Measurements from ENCODE around the gene NTM. TPM values are rescaled to one million over a fixed set of nuclear protein-coding genes. Genes with fewer than 3 reads are reported as not detected.

The NTM gene
- total and polyA plus RNA-seq, 7 donors: 0.07 to 1.1 (median 0.22) TPM; not detected in 2

DNA sequence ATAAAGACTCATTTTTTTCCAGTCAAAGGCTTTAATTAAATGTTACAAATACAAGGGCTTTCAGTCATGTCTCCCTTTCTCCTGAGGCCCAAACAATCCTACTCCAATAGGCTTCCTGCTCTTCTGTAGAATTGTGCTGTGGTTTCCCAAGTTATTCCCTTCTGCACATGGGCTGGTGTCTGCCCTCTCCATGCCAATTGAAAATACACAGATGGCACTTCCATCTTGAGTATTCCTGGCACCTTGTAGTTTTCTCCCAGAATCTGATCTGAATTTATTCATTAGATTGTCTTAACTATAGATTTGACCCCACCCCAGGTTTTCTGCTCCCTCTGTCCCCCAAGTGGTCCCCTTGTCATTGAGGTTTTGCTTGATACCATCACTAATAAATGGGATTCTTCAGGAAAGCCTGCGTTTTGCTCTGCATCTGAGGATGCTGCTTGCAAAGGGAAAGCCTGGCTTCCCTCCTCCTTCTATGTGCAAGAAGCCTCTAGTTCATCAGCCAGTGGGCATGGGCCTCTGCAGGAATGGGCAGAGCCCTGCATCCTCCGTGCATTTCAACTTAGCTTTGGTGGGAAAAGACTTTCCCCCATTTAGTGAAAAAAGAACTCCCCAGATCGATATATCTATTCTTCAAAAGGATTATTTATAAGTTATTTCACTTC is 926.7 kb downstream of the NTM start:
- H3K36me3 ChIP-seq (ENCODE audit: insufficient read depth in 1 of 2, low read depth in 1 of 2): no peaks in the 10 kb centered on the region
- no peak overlapping the region for H3K4me3 ChIP-seq
- no peak for DNase-seq
- WGBS, 3 donors: 82 to 88% (median 82%) methylated on average over 3 of the region's 3 CpGs
- H3K27ac ChIP-seq: no peak overlapping the region
- TF ChIP-seq, protein P1, sequence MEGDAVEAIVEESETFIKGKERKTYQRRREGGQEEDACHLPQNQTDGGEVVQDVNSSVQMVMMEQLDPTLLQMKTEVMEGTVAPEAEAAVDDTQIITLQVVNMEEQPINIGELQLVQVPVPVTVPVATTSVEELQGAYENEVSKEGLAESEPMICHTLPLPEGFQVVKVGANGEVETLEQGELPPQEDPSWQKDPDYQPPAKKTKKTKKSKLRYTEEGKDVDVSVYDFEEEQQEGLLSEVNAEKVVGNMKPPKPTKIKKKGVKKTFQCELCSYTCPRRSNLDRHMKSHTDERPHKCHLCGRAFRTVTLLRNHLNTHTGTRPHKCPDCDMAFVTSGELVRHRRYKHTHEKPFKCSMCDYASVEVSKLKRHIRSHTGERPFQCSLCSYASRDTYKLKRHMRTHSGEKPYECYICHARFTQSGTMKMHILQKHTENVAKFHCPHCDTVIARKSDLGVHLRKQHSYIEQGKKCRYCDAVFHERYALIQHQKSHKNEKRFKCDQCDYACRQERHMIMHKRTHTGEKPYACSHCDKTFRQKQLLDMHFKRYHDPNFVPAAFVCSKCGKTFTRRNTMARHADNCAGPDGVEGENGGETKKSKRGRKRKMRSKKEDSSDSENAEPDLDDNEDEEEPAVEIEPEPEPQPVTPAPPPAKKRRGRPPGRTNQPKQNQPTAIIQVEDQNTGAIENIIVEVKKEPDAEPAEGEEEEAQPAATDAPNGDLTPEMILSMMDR (IDR thresholded peaks at IDR 0.05): no peak
- no peaks in the 10 kb centered on the region for H3K27me3 ChIP-seq (ENCODE audit: insufficient read depth in 3 of 3, low read length in 2 of 3)
- intact Hi-C loops (cut with DNase I): no loop called here
- no peaks in the 10 kb centered on the region for H3K4me1 ChIP-seq
- no peaks in the 10 kb centered on the region for H3K9me3 ChIP-seq
- no peak for ATAC-seq

GRCh38 chr11:132298357-132298756 is 927.9 kb downstream of the NTM start:
- Histone ChIP-seq H3K9me3 (no peaks in the 10 kb centered on the region), H3K27me3 (ENCODE audit: insufficient read depth in 3 of 3, low read length in 2 of 3) (no peaks in the 10 kb centered on the region), H3K27ac (no peak overlapping the region), H3K36me3 (ENCODE audit: insufficient read depth in 1 of 2, low read depth in 1 of 2) (no peaks in the 10 kb centered on the region), H3K4me1 (no peaks in the 10 kb centered on the region), H3K4me3 (no peak overlapping the region)
- intact Hi-C loops (cut with DNase I): no loop called here
- ATAC-seq: no peak
- no peak for DNase-seq
- 92 to 94% (median 93%) methylated on average over 4 of the region's 4 CpGs for WGBS, 3 donors
- TF ChIP-seq, protein P1 (IDR thresholded peaks at IDR 0.05): no peak

DNA sequence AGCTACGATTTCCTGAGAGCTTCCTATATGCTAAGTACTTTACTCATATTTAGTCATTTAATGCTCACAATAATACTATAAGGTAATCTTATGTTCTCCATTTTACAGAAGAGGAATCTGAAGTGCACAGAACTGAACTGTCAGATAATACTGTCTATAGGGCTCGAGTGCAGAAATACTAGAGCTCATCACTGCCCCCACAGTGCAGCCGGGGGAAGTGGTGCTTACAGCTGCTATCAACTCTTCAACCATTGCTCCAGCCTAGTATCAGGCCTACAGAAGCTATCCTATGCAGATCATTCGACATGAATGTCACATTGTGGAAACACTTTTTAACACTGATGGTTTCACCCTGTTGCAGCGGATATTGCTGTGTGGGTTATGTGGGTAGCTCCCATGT is 929.9 kb downstream of the NTM start:
- DNase-seq (no peak), ATAC-seq (no peak)
- H3K9me3 ChIP-seq: no peaks in the 10 kb centered on the region
- H3K36me3 ChIP-seq (ENCODE audit: insufficient read depth in 1 of 2, low read depth in 1 of 2): no peaks in the 10 kb centered on the region
- no peak overlapping the region for H3K27ac ChIP-seq
- H3K4me3 ChIP-seq: no peak overlapping the region
- no peaks in the 10 kb centered on the region for H3K27me3 ChIP-seq (ENCODE audit: insufficient read depth in 3 of 3, low read length in 2 of 3)
- intact Hi-C loops (cut with DNase I): no loop called here
- 75 to 83% (median 80%) methylated on average over 5 of the region's 5 CpGs for WGBS, 3 donors
- TF ChIP-seq, protein P1 (IDR thresholded peaks at IDR 0.05): no peak
- H3K4me1 ChIP-seq: no peaks in the 10 kb centered on the region

DNA sequence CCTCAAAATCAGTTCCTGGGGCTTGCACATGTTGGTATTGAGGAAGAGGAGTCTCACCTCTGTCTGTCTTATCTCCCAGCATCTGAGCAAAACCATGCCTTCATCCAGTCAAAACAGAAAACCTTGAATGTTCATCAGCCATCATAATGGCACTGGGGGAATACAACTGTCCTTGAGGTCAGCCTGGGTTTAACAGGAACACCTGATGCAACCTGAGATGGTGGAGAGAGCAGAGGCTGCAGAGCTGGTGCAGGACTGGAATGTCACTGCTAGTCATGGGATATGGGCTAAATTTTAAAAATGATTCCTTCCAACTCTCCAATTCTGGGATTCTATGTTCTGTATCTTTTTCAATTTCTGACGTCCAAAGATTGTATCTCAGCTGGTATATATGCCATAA is 931.0 kb downstream of the NTM start:
- no peak overlapping the region for H3K27ac ChIP-seq
- H3K4me3 ChIP-seq: no peak overlapping the region
- no peaks in the 10 kb centered on the region for H3K27me3 ChIP-seq (ENCODE audit: insufficient read depth in 3 of 3, low read length in 2 of 3)
- H3K4me1 ChIP-seq: no peaks in the 10 kb centered on the region
- no peaks in the 10 kb centered on the region for H3K36me3 ChIP-seq (ENCODE audit: insufficient read depth in 1 of 2, low read depth in 1 of 2)
- DNase-seq (no peak), ATAC-seq (no peak)
- TF ChIP-seq, protein P1 (IDR thresholded peaks at IDR 0.05): no peak
- intact Hi-C loops (cut with DNase I): no loop called here
- WGBS, 3 donors: 21 to 31% (median 26%) methylated on average over 1 of the region's 1 CpG
- H3K9me3 ChIP-seq: no peaks in the 10 kb centered on the region

- ATAC-seq: no peak
- TF ChIP-seq, protein P1 (IDR thresholded peaks at IDR 0.05): no peak
- no peaks in the 10 kb centered on the region for H3K9me3 ChIP-seq
- H3K4me1 ChIP-seq: no peaks in the 10 kb centered on the region
- DNase-seq: no peak
- 40 to 61% (median 57%) methylated on average over 3 of the region's 3 CpGs for WGBS, 3 donors
- no peaks in the 10 kb centered on the region for H3K36me3 ChIP-seq (ENCODE audit: insufficient read depth in 1 of 2, low read depth in 1 of 2)
- H3K27me3 ChIP-seq (ENCODE audit: insufficient read depth in 3 of 3, low read length in 2 of 3): no peaks in the 10 kb centered on the region
- H3K4me3 ChIP-seq: no peak overlapping the region
- no peak overlapping the region for H3K27ac ChIP-seq
- intact Hi-C loops (cut with DNase I): no loop called here
Observed at GRCh38 chr11:132301900-132302299, 931.5 kb downstream of the NTM start.

All from psoas muscle (tissue), 8 donors.